HG03066 (cell line): ENCODE measurements around the gene ZNF333.
"Not testable (repeated sequence)": the region's sequence is repeated elsewhere in the genome, so short reads cannot be mapped to it uniquely, and the experiment has no call there.

Experiments used
- ATAC-seq: cut with Tn5 transposase; IDR thresholded peaks from one replicate; pipeline ENCODE4 v1.9.1; 2021; ENCODE audit warnings: low read depth; ENCODE audit not compliant: unreplicated experiment

ZNF333 gene

DNA sequence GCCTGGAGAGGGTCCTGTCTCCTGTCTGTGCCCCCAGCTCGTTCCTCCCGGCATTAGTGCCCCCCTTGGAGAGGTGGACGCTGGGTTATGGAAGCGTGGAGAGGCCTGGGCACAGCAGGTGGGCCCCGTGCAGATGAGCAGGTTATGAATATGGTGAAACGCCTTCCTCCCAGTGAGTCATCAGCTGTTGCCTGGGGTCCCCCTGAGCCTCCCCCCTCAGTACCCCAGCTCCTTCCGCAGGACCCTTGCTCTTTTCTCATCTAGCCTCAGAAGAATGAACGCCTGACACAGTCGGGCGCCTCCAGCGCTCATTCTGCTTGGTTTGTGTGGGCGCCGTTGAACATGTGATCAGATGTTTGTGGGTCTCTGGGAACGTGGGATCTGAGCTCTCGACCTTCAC lies 76.0 kb downstream of the ZNF333 start:
- not testable (repeated sequence) for ATAC-seq

DNA sequence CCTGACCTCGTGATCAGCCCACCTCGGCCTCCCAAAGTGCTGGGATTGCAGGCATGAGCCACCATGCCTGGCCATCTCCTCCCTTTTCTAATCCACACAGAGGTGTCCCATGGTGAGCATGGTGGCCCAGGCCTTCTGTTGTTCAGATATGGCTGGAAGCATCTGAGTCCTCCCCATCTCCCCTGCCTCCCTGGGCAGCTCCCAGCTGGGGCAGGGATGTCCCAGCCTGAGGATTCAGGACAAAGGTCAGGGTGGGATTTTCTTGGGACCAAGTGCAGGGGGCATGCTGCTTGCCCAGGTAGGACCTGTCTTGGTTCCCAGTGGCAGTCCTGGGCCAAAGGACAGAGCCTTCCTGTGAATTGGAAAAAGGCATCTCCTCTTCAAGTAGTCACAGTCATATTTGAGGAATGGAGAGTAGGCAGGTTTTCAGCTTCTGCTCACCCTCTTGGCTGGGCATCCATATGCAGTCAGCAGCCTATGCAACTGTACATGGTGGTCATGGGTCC lies 77.7 kb downstream of the ZNF333 start:
- no peak for ATAC-seq

GRCh38 chr19:14768001-14768400 lies 78.2 kb downstream of the ZNF333 start:
- ATAC-seq = no peak

DNA sequence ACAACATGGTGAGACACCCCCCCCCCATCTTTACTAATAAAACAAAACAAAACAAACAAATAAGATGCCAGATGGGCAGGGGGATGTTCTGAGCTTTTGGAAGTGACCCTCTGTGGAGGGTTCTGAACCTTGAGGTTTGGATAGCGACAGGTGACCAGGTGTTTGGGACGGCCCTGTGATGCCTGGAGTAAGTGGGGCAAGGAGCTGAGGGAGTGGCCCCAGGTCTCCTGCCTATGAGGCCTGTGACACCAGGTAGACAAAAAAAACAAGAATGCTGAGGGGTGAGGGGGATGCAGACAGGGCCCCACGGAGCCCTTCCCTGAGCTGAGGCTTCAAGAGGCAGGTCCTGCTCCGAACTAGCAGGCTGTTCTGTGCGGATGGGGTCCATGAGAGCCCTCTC lies 79.4 kb downstream of the ZNF333 start:
- ATAC-seq = no peak

DNA sequence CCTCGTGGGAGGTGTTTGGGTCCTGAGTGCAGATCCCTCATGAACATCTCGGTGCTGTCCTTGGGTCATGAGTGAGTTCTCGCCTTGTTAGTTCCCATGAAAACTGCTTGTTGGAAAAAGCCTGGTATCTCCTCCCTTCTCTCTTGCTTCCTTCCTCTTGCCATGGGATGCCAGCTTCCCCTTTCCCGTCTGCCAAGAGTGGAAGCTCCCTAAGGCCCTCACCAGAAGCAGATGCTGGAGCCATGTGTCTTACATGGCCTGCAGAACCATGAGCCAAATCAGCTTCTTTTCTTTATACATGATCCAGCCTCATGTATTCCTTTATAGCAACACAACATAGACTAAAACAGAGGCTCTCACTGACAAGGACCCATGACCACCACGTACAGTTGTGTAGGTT lies 80.3 kb downstream of the ZNF333 start:
- no peak for ATAC-seq

- ATAC-seq = no peak
Observed at GRCh38 chr19:14770944-14771839, 81.3 kb downstream of the ZNF333 start.

DNA sequence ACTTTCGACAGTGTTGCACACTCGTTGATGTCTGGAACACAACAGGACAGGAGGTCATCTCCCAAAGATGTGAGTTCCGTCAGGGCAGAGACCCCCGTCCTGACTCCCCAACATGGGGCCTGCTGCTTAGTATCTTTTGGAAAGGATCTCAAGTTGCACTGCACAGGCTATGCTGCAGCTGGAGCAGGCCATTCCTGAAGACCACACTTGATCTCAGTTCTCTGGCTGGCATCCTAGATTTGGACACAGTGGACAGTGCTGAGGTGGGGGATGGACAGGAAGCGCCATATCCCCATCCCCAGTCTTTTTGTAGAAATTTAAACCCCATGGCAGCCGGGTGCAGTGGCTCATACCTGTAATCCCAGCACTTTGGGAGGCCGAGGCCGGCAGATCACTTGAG lies 82.6 kb downstream of the ZNF333 start:
- ATAC-seq = no peak

- ATAC-seq = no peak
Observed at GRCh38 chr19:14772995-14773394, 83.1 kb downstream of the ZNF333 start.

GRCh38 chr19:14773722-14774121 lies 83.9 kb downstream of the ZNF333 start:
- ATAC-seq = not testable (repeated sequence)

- no peak for ATAC-seq
Observed at GRCh38 chr19:14774373-14774772, 84.5 kb downstream of the ZNF333 start.

GRCh38 chr19:14775326-14775725 lies 85.5 kb downstream of the ZNF333 start:
- not testable (repeated sequence) for ATAC-seq

DNA sequence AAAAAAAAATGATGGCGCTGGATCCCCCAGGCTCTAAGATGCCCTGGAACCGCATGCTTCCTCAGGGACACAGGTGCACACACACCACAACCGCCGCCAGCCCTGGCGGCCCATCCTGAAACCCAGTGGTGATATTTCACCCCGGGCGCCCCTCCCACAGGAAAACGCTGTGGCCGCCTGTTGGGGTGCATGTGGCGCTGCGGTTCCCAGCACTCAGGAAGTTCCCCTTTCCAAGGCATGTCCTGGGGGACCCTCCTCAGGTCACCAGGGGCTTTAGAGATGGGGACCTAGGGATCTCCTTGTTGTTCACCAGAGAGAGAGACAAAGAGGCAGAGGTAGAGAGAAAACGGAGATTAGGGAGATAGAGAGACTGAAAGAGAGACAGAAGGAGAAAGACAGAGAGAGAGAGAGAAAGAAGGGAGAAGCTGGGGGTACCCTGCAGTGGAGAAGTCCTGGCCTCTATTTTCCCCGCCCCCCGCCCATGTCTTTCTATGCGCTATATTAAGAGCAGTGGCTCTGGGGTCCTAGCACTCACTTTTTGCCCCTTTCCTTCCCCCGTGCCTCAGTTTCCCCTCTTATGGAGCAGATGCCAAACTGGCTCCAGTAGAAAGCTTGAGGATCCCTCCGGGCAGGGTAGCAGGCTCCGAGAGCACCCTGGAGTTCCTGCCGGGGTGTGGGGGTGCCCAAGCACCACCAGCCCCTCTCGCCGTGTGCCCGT lies 86.2 kb downstream of the ZNF333 start:
- ATAC-seq = no peak

GRCh38 chr19:14777645-14778044 lies 87.8 kb downstream of the ZNF333 start:
- not testable (repeated sequence) for ATAC-seq

DNA sequence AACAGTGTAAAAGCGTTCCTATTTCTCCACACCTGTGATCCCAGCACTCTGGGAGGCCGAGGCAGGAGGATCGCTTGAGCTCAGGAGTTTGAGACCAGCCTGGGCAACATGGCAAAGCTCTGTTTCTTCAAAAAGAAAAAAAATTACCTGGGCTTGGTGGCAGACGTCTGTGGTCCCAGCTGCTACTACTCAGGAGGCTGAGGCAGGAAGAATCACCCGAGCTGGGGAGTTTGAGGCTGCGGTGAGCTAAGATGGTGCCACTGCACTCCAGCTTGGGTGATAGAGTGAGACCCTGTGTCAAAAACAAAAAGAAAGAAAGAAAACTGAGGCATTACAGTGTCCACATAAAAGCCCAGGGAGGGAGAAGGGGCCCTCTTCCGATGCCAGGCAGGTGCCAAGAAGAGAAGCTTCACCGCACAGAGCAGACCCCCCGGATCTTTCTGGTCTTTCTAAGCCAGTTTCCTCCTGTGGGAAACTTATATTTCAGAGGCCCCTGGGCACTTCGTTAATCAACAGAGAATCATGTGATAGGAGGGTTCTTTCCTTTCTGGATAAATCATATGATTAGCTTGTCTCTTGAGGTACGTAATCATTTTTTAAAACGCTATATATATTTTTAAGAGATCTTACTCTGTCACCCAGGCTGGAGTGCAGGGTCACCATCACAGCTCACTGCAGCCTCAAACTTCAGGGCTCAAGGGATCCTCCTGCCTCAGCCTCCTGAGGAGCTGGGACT lies 88.4 kb downstream of the ZNF333 start, which contains the start of gene ADGRE2:
Gene ADGRE2, minus strand, starts transcription at position 451 of the 736 bp plus-strand sequence. CDS start 1,804 bp downstream, outside the sequence.
- not testable (repeated sequence) for ATAC-seq

- no peak for ATAC-seq
Observed at GRCh38 chr19:14779151-14779550, 89.3 kb downstream of the ZNF333 start.

GRCh38 chr19:14780622-14781225 lies 90.9 kb downstream of the ZNF333 start:
- ATAC-seq = not testable (repeated sequence)

GRCh38 chr19:14781713-14782536 lies 92.1 kb downstream of the ZNF333 start:
- not testable (repeated sequence) for ATAC-seq

GRCh38 chr19:14782626-14783409 lies 93.0 kb downstream of the ZNF333 start:
- no peak for ATAC-seq
